Measurements from ENCODE around the gene NAPA.

Gene NAPA

GRCh38 chr19:47485210-47485609, 29.7 kb downstream of the NAPA start:
- DNase-seq = no peak

GRCh38 chr19:47483800-47484690, 30.8 kb downstream of the NAPA start, which contains the start of gene KPTN:
Gene KPTN (minus strand): TSS chr19:47484219. CDS start chr19:47484160, 59 bp downstream.
- peak; percentile 88 for DNase-seq

DNA sequence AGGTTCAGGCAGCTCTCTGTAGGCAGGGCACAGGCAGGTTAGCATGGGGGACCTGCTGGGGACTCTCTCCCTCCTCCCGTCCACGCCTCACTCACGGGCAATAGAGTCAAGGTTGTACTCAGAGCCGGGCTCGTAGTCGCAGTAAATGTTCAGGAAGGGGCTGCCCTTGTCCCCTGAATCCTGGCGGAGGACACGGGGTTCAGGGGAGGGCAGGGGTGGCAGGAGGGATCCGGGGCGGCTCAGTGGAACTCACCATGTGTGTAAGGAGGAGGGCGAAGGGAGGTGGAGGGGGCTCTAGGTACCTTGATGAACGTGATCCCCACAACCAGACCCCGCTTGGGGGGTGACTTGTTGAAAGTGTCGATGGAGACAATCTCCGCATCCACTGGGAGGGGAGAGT, 31.7 kb downstream of the NAPA start:
- no peak for DNase-seq

GRCh38 chr19:47481460-47482052, 33.3 kb downstream of the NAPA start:
- no peak for DNase-seq

DNA sequence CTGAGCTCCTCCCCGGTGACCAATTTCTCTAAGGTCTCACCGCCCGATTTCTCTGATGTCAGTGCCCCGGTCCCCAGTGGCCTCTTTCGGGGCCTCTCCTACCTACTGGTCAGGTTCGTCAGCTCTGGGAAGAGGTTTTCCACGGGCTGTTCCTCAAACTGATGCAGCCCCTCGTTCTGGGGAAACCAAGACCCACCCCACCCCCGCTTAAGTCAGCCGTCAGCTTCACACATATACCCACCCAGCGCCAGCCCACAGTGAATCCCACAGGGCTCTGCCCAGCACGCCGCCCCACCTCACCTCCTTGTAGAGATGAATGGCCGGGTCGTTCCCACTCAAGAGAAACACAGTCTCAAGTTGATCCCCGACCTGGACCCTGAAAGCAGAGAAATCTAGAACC, 34.2 kb downstream of the NAPA start:
- no peak for DNase-seq

DNA sequence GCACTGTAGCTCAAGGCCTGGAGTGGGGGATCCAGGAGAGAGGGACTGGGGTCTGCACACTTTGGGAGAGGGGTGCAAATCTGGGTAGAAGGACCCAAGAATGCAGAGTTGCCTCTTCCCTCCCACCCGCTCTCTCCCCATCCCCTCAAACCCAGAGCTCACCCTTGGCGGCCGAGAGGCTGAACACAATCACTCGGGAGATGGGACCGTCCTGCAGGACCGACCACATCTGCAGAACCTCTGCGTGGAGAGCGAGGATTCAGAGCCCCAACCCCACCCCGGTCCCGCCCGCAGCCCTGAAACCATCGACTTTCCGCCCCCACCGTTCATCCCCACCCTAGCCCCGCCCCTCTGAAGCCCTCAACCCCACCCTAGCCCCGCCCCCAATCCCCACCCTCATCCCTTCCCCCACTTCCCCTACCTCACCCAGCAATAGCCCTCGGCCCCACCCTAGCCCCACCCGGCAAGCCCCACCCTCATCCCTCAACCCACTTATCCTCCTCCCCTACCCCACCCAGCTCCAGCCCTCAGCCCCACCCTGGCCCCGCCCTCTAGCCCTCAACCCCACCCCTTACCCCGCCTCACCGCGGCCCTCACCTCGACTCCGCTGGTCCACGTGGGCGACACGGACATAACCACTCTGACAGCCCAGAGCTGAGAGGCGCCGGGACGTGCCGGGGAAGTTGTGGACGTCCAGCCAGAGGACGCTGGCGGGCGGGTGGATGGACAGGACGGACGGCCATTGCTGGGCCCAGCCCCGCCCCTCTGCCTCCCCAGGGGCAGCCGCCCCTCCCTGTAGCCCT, 35.0 kb downstream of the NAPA start:
- DNase-seq = no peak

GRCh38 chr19:47476438-47476972, 38.4 kb downstream of the NAPA start:
- DNase-seq = no peak

DNA sequence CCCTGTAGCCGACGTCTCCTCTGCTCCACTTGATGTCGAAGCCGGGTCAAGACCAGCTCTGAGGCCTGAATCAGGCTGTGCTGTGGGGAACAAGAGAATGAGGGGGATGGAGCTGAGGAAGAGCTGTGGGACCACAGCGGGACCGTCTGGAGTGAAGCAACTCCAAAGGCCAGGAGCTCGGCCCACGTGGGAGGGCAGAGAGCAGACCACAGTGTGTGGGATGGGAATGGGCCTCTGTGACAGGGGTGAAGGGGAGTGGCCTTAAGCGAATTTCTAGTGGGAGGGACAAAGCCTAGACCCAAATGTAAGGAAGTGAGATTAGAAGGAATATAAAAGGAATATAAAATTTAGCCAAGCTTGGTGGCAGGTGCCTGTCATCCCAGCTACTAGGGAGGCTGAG, 39.4 kb downstream of the NAPA start:
- no peak for DNase-seq

DNA sequence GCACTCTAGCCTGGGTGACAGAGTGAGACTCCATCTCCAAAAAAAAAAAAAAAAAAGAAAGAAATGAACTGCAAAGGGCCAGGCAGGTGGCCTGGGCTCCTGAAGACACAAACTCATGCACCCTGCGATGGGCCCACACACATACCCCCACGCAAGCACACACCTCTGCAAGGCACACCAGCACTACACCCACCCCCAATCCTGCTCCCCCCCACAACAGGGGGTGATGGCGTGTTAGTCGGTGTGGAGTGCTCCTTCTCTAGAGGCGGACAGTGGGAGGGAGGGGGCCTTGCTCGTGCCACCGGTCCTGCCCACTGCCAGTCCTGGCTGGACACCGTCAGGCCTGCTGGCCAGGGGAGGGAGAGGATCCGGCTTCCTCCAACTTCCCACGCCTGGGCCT, 41.5 kb downstream of the NAPA start:
- DNase-seq = no peak

- DNase-seq = peak; percentile 62
Measured at GRCh38 chr19:47471733-47472457, 43.0 kb downstream of the NAPA start, which contains the start of gene SLC8A2. Gene SLC8A2 (minus strand): TSS chr19:47471893. CDS start chr19:47466403, 5,490 bp downstream.

GRCh38 chr19:47471381-47471732, 43.5 kb downstream of the NAPA start:
- DNase-seq = no peak

- DNase-seq = no peak
Measured at GRCh38 chr19:47470447-47471195, 44.2 kb downstream of the NAPA start.

GRCh38 chr19:47469719-47470118, 45.1 kb downstream of the NAPA start:
- DNase-seq = no peak

DNA sequence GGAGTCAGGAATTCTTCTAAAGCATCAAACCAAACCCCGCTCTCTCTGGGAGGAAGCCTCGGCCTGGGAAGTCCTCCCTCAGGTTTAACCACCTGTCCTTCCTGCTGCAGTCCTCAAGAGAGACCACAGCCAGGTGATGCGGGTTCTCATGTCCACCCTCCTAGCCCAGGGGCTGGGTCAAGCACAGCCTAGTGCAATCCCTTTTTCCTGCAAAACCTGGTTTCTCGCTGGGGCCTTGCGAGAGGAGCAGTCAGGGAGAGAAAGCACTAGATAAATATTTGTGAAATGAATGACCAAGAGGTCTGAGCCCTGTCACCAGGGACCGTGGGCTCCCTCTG, 45.5 kb downstream of the NAPA start:
- no peak for DNase-seq

GRCh38 chr19:47467914-47468313, 46.9 kb downstream of the NAPA start:
- DNase-seq = no peak

- no peak for DNase-seq
Measured at GRCh38 chr19:47465957-47466356, 48.9 kb downstream of the NAPA start.

DNA sequence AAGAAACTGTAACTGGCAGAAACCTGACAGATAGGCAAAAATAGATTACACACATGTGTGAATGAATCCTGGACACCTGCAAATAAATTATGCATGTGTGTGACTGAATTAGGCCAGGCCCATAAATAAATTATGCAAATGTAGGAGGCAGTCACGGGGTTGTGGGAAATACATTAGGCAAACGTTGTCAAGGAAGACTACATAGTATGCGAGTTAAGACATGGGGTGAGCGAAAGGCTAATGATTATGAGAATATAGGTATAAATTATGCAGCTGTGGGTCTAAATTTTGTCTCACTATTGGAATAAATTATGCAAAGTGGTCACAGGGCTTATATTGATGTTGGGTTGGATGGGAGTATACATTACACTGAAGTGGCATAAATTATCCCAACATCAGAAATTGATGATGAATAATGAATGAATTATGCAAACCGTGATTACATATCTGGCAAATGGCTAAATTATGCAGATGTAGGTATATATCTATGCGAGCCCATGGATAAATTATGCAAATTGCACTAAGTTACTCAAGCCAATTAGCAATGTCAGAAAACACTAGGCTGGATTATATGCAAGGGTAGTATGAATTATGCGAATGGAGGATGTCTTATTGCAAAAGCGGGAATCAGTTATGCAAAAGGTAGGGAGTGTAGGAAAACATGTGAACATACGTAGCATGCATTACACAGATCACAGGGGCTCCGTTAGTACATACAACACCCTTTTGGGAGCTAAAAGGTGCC, 50.0 kb downstream of the NAPA start:
- DNase-seq = no peak

DNA sequence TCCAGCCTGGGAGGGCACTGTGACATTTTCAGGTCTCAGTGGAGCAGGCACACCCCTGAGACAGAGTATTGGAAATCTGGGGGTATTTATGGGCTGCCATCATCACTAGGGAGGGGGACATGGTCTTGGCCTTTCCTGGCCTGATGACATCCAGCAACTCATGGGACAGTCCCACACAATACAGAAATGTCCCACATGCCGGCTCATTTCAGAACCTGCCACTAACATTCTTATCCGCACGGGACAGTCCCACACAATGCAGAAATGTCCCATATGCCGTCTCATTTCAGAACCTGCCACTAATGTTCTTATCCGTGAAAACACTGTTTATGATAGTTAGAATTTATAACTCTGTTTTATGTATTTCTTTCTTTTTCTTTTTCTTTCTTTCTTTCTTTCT, 53.0 kb downstream of the NAPA start:
- DNase-seq = no peak

- DNase-seq = no peak
Measured at GRCh38 chr19:47459477-47459876, 55.4 kb downstream of the NAPA start.

DNA sequence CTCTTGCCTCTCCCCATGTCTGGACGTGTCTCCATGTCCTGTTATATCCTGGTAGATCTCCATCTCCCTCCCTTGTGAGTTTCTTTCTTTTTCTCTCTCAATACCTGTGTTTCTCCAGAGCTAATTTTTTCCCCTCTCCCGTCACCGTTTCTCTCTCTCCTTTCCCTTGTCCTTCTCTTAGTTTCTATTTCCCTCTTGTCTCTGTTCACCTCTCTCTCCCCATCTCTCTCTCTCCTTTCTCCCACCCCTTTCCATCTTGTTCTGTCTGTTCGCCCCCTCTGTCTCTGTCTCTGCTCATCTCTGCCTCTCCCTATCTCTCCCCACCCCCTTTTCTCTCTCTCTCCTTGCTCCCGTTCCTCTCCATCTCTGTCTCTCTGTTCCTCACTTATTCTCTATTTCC, 56.2 kb downstream of the NAPA start:
- no peak for DNase-seq
